CD4-positive, alpha-beta T cell treated with Interleukin-17A for 4 hours (primary cell): ENCODE data around the gene PEAK1.

Source experiments
- DNase-seq: peaks from one replicate; pipeline ENCODE4 v3.0.0-alpha.2; 2020; ENCODE audit warnings: mixed read lengths

The PEAK1 gene

GRCh38 chr15:77122576-77122975 lies 297.3 kb downstream of the PEAK1 start:
- no peak for DNase-seq

GRCh38 chr15:77121599-77121998 lies 298.3 kb downstream of the PEAK1 start:
- no peak for DNase-seq

GRCh38 chr15:77120576-77120975 lies 299.3 kb downstream of the PEAK1 start:
- no peak for DNase-seq

GRCh38 chr15:77119446-77119845 lies 300.5 kb downstream of the PEAK1 start:
- DNase-seq: no peak

- DNase-seq: peak; percentile 51
Measured at GRCh38 chr15:77118882-77119321, 301.0 kb downstream of the PEAK1 start.

GRCh38 chr15:77115179-77115578 lies 304.7 kb downstream of the PEAK1 start:
- no peak for DNase-seq

GRCh38 chr15:77112838-77113504 lies 306.9 kb downstream of the PEAK1 start:
- no peak for DNase-seq

GRCh38 chr15:77111789-77112188 lies 308.1 kb downstream of the PEAK1 start:
- DNase-seq: no peak

- DNase-seq: peak; percentile 44
Measured at GRCh38 chr15:77107531-77108355, 312.2 kb downstream of the PEAK1 start.

- DNase-seq: no peak
Measured at GRCh38 chr15:77107068-77107467, 312.8 kb downstream of the PEAK1 start.

- no peak for DNase-seq
Measured at GRCh38 chr15:77104155-77104554, 315.7 kb downstream of the PEAK1 start.

GRCh38 chr15:77099741-77100463 lies 320.0 kb downstream of the PEAK1 start:
- no peak for DNase-seq

GRCh38 chr15:77098572-77098971 lies 321.3 kb downstream of the PEAK1 start:
- DNase-seq: no peak

- DNase-seq: no peak
Measured at GRCh38 chr15:77097921-77098320, 322.0 kb downstream of the PEAK1 start.

GRCh38 chr15:77097248-77097721 lies 322.6 kb downstream of the PEAK1 start:
- DNase-seq: no peak

GRCh38 chr15:77096541-77096940 lies 323.4 kb downstream of the PEAK1 start:
- DNase-seq: no peak

GRCh38 chr15:77096138-77096537 lies 323.8 kb downstream of the PEAK1 start:
- no peak for DNase-seq

- no peak for DNase-seq
Measured at GRCh38 chr15:77094397-77095030, 325.4 kb downstream of the PEAK1 start.

- no peak for DNase-seq
Measured at GRCh38 chr15:77093436-77093835, 326.5 kb downstream of the PEAK1 start.

- DNase-seq: no peak
Measured at GRCh38 chr15:77091097-77091496, 328.8 kb downstream of the PEAK1 start.

GRCh38 chr15:77087213-77087612 lies 332.7 kb downstream of the PEAK1 start:
- no peak for DNase-seq

- no peak for DNase-seq
Measured at GRCh38 chr15:77085297-77085696, 334.6 kb downstream of the PEAK1 start.

GRCh38 chr15:77084436-77084835 lies 335.5 kb downstream of the PEAK1 start:
- no peak for DNase-seq
